GM06990 (cell line): ENCODE measurements around the gene SCNN1G.

Source experiments
- DNase-seq: peaks from one replicate; pipeline ENCODE4 v3.0.0-alpha.2; 2011; ENCODE audit not compliant: insufficient read length; ENCODE audit errors: extremely low read depth
- H3K27me3 ChIP-seq: replicated peaks from 2 replicates; pipeline ENCODE4 v1.6.0; 2011; ENCODE audit warnings: low read length; ENCODE audit not compliant: control insufficient read depth, insufficient read depth
- H3K36me3 ChIP-seq: 2 replicates; pipeline ENCODE4 v1.5.1; 2011; ENCODE audit warnings: low read length; ENCODE audit not compliant: control insufficient read depth, insufficient read depth
- H3K4me3 ChIP-seq: replicated peaks from 2 replicates; pipeline ENCODE4 v1.5.1; 2011; ENCODE audit warnings: low read depth, mild to moderate bottlenecking, control low read depth, low read length
- CTCF ChIP-seq: IDR thresholded peaks from 2 replicates; pipeline ENCODE4 v1.5.1; 2011; ENCODE audit warnings: low read length, control low read depth, mild to moderate bottlenecking, inconsistent platforms; ENCODE audit not compliant: insufficient read depth, poor library complexity, severe bottlenecking

Gene SCNN1G

GRCh38 chr16:23149267-23149992, 33.1 kb upstream of the SCNN1G start, which contains the start of gene USP31:
Gene USP31 (minus strand): TSS chr16:23149452. CDS start chr16:23149270, 182 bp downstream.
- Histone ChIP-seq H3K27me3 (no peaks in the 10 kb centered on the region), H3K36me3 (no peaks in the 10 kb centered on the region), H3K4me3 (peak within 1 kb of the TSS; percentile 87)
- no peak for TF ChIP-seq CTCF
- peak; percentile 95 for DNase-seq

DNA sequence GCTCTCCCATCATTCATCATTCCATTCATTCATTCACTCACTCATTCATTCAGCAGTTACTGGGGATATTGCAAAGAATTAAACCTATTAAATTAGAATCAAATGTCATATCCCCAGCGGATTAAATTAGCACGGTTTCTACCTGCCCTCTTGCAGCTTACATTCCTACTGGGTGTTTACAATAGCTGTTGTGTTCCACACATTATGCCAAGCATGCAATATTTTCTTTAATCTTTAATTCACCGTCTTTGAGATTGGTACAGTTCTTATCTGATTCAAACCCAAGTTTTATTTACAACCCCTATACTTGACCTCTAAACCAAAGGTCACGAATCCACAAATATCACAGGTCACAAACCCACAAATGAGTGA, 32.6 kb upstream of the SCNN1G start:
- no peaks in the 10 kb centered on the region for H3K36me3 ChIP-seq
- no peak for TF ChIP-seq CTCF

DNA sequence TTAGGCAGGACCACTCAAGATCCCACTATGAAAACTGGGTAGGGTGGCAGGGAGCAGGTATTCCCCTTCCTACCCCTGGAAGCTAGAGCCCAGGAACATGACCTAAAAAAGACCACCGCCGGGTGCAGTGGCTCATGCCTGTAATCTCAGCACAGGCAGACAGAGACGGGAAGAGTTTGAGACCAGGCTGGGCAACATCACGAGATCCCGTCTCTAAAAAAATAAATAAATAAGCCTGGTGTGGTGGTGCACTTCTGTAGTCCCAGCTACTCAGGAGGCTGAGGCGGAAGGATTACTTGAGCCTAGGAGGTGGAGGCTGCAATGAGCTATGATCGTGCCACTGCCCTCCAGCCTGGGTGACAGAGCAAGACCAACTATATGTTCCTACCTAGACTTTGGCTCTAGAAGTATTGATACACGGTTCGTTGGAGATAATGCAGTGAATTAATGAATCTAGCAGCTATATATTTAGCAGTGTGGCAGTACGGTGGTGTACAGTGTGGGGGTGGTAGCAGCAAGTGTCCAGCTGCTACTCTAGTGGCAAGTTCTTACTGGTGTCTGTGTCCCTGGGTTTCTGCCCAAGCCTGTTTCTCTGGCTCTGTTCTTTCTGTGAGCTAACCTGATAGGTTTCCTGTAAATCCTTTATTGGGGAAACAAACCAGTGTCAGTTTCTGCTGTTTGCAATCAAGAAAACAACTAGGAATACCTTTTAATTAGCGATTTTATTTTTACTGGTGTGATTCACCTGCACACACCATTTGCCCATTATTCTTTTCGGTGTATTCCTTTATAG, 30.0 kb upstream of the SCNN1G start:
- no peak for TF ChIP-seq CTCF
- no peak overlapping the region for H3K4me3 ChIP-seq
- H3K27me3 ChIP-seq: no peaks in the 10 kb centered on the region
- no peaks in the 10 kb centered on the region for H3K36me3 ChIP-seq
- DNase-seq: no peak

More for the DNA sequence above, 32.6 kb upstream of the SCNN1G start:
- peak overlapping the region; percentile 87 for H3K4me3 ChIP-seq
- H3K27me3 ChIP-seq: no peaks in the 10 kb centered on the region
- DNase-seq: no peak

DNA sequence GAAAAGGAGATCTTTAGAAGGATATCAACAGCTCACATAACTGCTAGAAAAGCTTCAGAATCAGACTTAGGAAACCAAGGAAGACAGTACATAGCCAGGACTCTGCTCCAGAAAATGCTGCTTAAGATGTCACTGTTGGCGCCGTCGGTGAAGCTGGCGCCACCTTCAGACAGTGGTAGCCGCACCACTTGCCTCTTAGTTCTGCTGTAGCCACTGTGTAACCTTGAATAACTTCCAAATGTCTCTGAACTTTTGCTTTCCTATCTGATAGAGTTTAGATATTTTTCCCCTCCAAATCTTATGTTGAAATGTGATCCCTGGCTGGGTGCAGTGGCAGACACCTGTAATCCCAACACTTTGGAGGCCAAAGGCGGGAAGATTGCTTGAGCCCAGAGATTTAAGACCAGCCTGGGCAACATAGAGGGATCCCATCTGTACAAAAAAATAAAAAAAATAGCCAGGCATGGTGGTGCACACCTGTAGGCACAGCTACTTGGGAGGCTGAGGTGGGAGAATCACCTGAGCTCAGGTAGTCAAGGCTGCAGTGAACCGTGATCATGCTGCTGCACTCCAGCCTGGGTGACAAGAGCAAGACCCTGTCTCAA, 27.0 kb upstream of the SCNN1G start:
- H3K27me3 ChIP-seq: no peaks in the 10 kb centered on the region
- H3K36me3 ChIP-seq: no peaks in the 10 kb centered on the region
- peak; percentile 64 for TF ChIP-seq CTCF
- DNase-seq: no peak
- H3K4me3 ChIP-seq: no peak overlapping the region

DNA sequence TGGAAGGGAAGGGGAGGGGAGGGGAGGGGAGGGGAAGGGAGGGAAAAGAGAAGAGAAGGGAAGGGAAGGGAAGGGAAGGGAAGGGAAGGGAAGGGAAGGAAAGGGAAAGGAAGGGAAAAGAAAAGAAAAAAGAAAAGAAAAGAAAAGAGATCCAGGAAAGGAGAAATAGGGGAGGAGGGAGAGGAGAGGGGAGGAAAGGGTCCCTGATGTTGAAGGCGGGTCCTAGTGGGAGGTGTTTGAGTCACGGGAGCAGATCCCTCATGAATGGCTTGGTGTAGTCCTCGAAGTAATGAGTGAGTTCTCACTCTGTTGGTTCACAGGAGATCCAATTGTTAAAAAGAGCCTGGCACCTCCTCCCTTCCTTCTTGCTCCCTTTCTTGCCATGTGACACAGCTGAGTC, 26.4 kb upstream of the SCNN1G start:
- DNase-seq: no peak
- no peaks in the 10 kb centered on the region for H3K27me3 ChIP-seq
- H3K36me3 ChIP-seq: no peaks in the 10 kb centered on the region
- no peak for TF ChIP-seq CTCF
- no peak overlapping the region for H3K4me3 ChIP-seq
